ENCODE data around the gene PAFAH1B1.

PAFAH1B1 gene

GRCh38 chr17:2634361-2634960 is 41.0 kb downstream of the PAFAH1B1 start:
- no peaks in the 10 kb centered on the region for H3K9me3 ChIP-seq (ENCODE audit: control insufficient read depth, insufficient read depth, low read depth, low read length)
- POLR2A ChIA-PET, result interaction anchor here (0.6 kb wide), 1 partner anchor 114 kb away, joined by 3 read pairs; no protein-coding TSS in a partner anchor
- CTCF ChIA-PET, result interaction anchor here (0.7 kb wide), 1 partner anchor 12 kb away, joined by 3 read pairs; no protein-coding TSS in a partner anchor
- H3K36me3 ChIP-seq (ENCODE audit: control insufficient read depth in 2 of 2, insufficient read depth in 1 of 2, low read length in 2 of 2), result peaks cover 14 to 35% of the 10 kb centered on the region in 2 experiments
- peak overlapping the region; percentile 37 for H3K27ac ChIP-seq (ENCODE audit: extremely low read depth, low read depth, low read length)
- peaks cover 32% of the 10 kb centered on the region for H3K4me1 ChIP-seq (ENCODE audit: control insufficient read depth, insufficient read depth, low read length)
- H3K4me3 ChIP-seq (ENCODE audit: low read depth, low read length), result no peak overlapping the region
- TF ChIP-seq ZNF701 (tag by site-specific recombination; IDR thresholded peaks at IDR 0.05) (no peak), HIC1 (tag by site-specific recombination; IDR thresholded peaks at IDR 0.05) (peak; percentile 76), SCRT2 (tag by site-specific recombination; IDR thresholded peaks at IDR 0.05) (peak; percentile 77), ZNF544 (tag by site-specific recombination; IDR thresholded peaks at IDR 0.05) (no peak), ZXDB (tag by site-specific recombination; IDR thresholded peaks at IDR 0.05) (peak; percentile 27; the same call in 1 of the 2 replicates), ZNF629 (tag by site-specific recombination; IDR thresholded peaks at IDR 0.05) (peak; percentile 83), ZNF610 (tag by site-specific recombination; IDR thresholded peaks at IDR 0.05; ENCODE audit: borderline replicate concordance) (no peak), ZNF266 (tag by site-specific recombination; IDR thresholded peaks at IDR 0.05; ENCODE audit: low read depth) (no peak), MEIS1 (CRISPR knock-in tag; IDR thresholded peaks at IDR 0.05; ENCODE audit: borderline replicate concordance) (no peak), ZNF639 (tag by site-specific recombination; IDR thresholded peaks at IDR 0.05) (peak; percentile 58; the same call in 1 of the 2 replicates), ZBTB1 (tag by site-specific recombination; IDR thresholded peaks at IDR 0.05) (no peak), KLF9 (tag by site-specific recombination; IDR thresholded peaks at IDR 0.05; ENCODE audit: low read depth) (peak; percentile 41; the same call in 1 of the 2 replicates), ZNF561 (tag by site-specific recombination; IDR thresholded peaks at IDR 0.05; ENCODE audit: borderline replicate concordance) (0 out of 2 replicates have a peak, but pooled peaks have one; percentile 28), ZNF121 (tag by site-specific recombination; IDR thresholded peaks at IDR 0.05) (no peak), OVOL3 (tag by site-specific recombination; IDR thresholded peaks at IDR 0.05) (peak; percentile 49; the same call in 1 of the 2 replicates), ZNF391 (tag by site-specific recombination; IDR thresholded peaks at IDR 0.05; ENCODE audit: borderline replicate concordance, low read depth) (0 out of 2 replicates have a peak, but pooled peaks have one; percentile 68), ZNF341 (tag by site-specific recombination; IDR thresholded peaks at IDR 0.05; ENCODE audit: low read depth) (no peak), TRIM28 (IDR thresholded peaks at IDR 0.05; ENCODE audit: borderline replicate concordance, low read length) (no peak), FEZF1 (tag by site-specific recombination; IDR thresholded peaks at IDR 0.05) (peak; percentile 54), MYNN (tag by site-specific recombination; IDR thresholded peaks at IDR 0.05; ENCODE audit: borderline replicate concordance) (no peak), RBAK (tag by site-specific recombination; IDR thresholded peaks at IDR 0.05) (no peak), ZNF654 (tag by site-specific recombination; IDR thresholded peaks at IDR 0.05; ENCODE audit: low read depth) (peak; percentile 8; the same call in 1 of the 2 replicates), SP7 (tag by site-specific recombination; IDR thresholded peaks at IDR 0.05) (peak; percentile 88), PRDM4 (tag by site-specific recombination; IDR thresholded peaks at IDR 0.05) (0 out of 2 replicates have a peak, but pooled peaks have one; percentile 31), ZNF747 (tag by site-specific recombination; IDR thresholded peaks at IDR 0.05) (no peak), ZSCAN18 (tag by site-specific recombination; IDR thresholded peaks at IDR 0.05) (no peak), ZNF785 (tag by site-specific recombination; IDR thresholded peaks at IDR 0.05) (no peak), SALL2 (tag by site-specific recombination; IDR thresholded peaks at IDR 0.05; ENCODE audit: borderline replicate concordance) (no peak), ZFP41 (tag by site-specific recombination; IDR thresholded peaks at IDR 0.05; ENCODE audit: borderline replicate concordance) (no peak), BCL11A (tag by site-specific recombination; IDR thresholded peaks at IDR 0.05; ENCODE audit: low read depth) (peak; percentile 75; the same call in 1 of the 2 replicates), GLIS2 (tag by site-specific recombination; IDR thresholded peaks at IDR 0.05) (0 out of 2 replicates have a peak, but pooled peaks have one; percentile 15), ZNF302 (tag by site-specific recombination; IDR thresholded peaks at IDR 0.05; ENCODE audit: low read depth) (no peak)

Measured in HEK293 (cell line).